Activated effector memory CD4-positive, alpha-beta T cell treated with Interleukin-2 at 50 U/mL for 16 hours (primary cell): ENCODE data around the gene CDK9.

Experiments
- DNase-seq: peaks from one replicate; pipeline ENCODE4 v3.0.0-alpha.2; 2020

The CDK9 gene

DNA sequence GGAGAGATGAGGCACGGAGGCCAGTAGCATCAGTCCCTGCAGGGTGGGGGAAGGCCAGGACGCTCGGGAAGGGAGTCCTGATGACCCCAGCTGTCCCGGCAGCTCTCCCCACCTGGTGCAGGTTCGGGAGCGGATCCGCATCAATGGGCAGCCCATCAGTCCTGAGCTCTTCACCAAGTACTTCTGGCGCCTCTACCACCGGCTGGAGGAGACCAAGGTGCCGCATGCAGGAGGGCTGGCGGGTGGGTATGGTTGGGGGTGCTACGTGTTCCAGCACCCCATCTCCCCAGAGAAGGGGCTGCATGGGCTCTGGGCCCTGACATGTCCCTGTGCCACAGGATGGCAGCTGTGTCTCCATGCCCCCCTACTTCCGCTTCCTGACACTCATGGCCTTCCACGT lies 21.0 kb downstream of the CDK9 start:
- no peak for DNase-seq

DNA sequence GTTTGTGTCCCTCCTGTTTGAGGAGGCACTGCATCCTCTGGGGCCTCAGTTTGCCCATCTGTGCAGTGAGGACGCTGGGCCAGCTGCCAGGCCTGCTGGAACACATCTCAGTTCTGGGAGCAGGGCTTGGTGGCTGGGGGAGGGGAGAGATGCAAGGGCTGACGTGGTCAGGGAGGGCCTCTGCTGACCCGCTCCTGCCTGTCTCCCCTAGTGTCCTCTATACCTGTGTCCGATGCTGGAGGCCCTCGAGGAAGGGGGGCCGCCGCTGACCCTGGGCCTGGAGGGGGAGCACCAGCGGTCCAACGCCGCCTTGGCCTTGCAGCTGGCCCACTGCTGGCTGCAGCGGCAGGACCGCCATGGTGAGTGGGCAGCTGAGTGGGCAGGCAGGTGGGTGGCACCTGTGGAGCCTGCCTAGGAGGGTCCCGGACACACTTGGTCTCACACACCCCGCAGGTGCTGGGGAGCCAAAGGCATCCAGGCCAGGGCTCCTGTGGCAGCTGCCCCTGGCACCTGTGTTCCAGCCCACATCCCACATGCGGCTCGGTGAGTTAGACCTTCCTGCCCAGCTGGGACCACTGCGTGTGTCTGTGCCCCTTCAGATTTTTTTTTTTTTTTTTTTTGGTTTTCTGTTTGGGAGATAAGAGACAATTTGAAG lies 22.6 kb downstream of the CDK9 start:
- DNase-seq: no peak

DNA sequence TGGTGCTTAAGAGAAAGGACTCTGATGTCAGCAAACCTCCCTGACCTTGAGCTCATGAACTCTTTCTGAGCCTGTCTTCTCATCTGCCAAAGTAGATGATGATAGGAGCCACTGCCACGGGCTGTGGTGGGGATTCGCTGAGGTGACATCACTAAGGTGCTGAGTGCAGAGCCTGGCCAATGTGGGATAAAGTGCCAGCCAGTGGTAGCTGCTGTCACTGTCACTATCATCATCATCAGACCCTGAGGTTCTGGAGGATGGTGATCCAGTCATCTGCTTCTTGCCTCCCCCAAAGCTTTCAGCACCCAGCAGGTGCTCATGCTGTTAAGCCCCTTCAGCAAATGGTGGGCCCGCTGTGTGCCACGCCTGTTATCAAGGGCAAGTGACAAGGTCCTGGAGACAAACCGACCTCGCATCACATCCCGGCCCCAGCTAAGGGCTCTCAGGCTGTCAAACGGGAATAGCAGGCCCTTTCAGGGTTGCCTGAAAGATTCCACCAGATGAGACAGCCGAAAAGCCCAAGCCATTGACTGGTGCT lies 23.2 kb downstream of the CDK9 start:
- no peak for DNase-seq

DNA sequence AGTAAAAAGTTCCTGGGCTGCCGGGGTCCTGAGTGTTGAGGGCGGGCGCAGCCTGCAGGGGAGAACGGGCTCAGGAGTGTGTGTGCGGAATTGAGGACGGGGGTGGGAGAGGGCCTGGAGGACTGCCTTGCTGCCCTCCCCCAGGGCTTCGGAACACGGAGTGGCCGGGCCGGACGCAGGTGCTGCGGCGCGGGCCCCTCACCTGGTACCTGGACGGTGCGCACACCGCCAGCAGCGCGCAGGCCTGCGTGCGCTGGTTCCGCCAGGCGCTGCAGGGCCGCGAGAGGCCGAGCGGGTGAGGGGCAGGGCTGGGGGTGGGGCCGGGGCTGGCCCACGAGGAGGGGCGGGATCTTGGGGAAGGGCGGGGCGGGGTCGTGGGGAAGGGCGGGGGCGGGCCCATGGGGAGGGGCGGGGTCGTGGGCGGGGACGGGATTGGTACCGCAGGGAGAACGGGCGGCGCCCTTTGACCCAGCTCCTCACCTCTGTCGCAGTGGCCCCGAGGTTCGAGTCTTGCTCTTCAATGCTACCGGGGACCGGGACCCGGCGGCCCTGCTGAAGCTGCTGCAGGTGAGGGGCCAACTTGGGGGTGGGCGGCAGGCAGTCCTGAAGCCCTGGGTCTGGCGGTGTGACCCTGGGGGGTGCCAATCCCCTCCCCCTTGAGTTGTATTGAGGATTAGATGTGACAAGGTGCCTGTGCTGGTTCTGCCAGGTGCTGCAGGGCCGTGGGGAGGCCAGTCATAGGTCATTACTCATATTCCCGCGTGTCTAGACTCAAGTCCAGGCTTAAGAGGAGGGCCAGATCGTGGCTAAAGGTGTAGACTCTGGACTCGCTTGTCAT lies 23.9 kb downstream of the CDK9 start:
- DNase-seq: no peak

DNA sequence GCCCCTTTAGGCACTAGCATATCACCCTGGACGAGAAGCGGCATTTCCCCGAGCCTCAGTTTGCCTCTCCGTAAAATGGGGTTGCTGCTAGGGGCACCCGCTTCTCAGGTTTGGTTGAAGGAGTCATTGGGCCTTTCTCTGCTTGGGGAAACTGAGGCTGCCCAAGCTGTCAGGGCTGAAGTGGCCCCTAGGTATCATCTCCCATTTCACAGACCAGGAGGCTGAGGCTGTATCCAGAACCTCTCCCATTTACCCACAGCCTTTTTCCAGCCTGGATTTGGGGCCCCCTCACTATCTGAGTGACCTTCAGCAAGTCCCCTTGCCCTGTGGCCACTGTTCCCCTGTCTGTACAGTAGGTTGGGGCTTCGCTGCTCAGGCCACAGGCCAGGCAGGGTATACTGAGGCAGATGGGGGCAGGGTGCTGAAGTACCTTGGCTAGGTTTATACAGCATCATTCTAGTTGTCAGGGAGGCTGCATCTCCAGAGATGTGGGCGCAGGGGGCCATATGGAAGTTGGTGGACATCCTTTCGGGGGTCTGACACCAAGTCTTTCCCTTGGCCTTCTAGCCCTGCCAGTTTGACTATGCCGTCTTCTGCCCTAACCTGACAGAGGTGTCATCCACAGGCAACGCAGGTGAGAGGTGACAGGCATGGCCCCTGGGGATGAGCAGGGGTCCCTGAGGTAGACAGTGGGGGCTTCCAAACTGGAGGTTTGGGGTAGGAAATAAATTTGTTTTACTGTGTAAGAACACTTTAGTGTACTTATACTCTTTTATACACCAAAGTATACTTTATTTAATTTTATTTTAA lies 24.7 kb downstream of the CDK9 start:
- DNase-seq: no peak

DNA sequence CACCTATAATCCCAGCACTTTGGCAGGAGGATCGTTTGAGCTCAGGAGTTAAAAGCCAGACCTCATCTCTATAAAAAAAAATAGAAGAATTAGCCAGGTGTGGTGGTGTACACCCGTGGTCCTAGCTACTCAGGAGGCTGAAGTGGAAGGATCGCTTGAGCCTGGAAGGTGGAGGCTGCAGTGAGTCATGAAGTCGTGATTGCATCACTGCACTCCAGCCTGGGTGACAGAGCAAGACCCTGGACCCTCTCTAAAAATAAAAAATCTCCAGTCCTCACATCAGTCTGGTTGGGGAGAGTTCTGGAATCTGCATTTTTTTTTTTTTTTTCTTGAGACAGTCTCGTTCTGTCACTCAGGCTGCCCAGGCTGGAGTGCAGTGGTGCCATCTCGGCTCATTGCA lies 26.2 kb downstream of the CDK9 start:
- DNase-seq: no peak

DNA sequence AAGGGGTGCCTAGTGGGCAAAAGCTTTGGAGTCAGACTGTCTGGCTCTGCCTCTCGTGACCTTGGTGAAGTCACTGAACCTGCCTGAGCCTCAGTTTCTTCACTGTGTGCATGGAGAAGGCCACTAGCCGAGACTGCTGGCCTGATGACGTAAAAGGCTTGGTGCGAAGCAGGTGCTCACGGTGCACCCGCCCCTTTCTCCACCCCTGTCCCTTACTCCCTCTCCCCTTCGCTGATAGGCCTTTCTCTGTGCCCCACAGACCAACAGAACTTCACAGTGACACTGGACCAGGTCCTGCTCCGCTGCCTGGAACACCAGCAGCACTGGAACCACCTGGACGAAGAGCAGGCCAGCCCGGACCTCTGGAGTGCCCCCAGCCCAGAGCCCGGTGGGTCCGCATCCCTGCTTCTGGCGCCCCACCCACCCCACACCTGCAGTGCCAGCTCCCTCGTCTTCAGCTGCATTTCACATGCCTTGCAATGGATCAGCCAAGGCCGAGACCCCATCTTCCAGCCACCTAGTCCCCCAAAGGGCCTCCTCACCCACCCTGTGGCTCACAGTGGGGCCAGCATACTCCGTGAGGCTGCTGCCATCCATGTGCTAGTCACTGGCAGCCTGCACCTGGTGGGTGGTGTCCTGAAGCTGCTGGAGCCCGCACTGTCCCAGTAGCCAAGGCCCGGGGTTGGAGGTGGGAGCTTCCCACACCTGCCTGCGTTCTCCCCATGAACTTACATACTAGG lies 27.3 kb downstream of the CDK9 start:
- no peak for DNase-seq

DNA sequence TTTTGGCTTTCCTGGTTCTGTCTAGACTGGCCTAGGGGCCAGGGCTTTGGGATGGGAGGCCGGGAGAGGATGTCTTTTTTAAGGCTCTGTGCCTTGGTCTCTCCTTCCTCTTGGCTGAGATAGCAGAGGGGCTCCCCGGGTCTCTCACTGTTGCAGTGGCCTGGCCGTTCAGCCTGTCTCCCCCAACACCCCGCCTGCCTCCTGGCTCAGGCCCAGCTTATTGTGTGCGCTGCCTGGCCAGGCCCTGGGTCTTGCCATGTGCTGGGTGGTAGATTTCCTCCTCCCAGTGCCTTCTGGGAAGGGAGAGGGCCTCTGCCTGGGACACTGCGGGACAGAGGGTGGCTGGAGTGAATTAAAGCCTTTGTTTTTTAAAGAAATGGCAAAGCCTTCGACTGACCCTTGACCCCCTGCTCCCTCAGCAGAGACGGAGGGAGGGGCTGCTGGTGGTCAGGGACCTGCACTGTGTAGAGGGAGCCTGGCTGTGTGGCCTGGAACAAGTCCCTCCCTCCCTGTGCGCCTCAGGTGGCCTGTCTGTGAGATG lies 27.9 kb downstream of the CDK9 start:
- no peak for DNase-seq

DNA sequence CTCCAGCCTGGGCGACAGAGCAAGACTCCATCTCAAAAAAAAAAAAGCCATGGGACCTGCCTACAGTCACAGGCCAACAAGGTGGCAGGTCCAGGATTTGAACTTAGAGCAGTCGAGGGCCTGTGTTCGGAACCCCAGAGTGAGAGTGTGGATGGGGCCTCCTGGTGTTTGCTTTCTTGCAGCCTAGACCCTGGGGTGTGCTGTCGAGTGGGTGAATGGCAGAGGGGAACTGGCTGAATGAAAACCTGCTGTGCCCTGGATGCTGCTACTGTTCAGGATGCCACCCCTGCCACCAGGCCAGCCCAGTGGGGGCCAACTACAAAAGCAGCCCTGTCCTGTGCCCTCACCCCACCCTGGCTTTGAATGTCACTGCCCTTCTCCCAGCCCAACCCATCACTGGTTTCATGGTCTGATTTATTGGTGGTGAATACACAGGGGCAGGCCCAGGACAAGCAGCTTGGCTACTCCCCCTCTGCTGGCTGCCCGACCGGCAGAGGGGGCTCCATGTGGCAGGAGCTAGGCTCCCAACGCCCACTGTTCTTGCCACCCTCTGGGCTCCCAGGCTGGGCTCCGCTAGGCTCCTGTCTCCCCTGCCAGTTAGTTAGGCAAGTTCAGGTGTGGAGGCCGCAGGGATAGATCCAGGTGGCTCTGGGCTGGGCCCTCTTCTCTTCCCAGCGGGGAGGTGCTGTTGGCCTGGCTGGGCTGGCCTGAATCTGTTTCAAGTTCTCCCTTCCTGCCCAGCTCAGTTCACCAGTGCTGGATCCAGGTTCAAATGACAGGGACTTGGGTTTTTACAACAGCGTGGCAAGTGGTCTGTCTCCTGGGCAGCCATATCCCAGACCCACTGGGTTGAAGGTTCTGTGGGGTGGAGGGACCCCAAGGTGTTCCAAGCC lies 29.0 kb downstream of the CDK9 start:
- DNase-seq: no peak

DNA sequence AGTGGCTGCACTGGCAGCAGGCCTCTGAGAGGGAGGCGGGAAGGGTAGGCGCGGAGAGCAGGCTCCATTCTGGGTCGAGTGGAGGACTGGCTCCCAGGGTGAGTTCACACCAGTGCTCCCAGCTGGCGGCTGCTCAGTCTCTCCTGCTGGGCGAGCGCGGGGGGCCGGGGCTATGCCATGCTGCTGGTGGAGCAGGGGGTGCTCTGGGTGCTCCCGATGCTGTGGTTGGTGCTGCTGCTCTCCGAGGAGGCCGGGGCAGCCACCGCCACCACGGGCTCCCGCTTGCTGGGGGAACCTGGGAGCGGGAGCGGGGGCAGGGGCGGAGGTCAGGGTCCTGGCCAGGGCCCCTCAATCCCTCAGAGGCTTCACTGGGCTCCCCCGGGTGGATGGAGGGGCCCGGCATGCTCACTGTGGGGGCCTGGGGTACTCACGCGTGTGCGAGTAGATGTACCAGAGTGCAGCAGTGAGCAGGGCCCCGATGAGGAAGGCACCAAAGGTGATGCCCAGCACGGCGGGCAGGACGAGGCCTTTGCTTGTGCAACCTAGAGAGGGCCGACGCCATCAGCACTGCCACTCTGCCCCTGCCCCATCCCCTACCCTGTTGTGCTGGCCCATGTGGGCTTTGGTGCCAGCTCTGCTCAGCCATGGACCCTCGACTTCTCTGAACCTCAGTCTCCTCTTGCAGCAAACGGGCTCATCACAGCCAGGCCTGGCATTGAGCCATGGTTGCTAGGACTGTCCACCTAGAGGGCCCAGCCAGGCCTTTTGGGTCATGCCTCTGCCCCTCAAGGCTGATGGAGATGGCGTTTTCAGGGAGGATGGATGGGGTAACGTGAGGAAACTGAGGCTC lies 29.9 kb downstream of the CDK9 start:
- no peak for DNase-seq

DNA sequence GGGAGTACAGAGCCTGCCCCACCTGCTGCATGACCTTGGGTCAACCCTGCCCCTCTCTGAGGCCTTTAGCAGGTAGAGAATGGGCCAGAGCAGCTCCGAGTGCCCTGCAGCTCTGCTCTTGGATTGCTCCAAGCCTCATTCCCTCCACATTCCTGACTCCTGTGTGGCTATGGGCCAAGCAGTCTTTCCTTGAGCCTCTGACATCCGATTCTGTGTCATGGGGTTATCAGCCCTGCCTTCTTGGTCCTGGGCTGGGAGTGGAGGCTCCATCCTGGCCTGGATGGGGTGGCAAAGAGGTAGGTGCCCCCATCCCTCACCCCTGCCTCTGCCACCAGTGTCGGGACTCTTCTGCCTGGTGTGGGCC lies 30.5 kb downstream of the CDK9 start:
- DNase-seq: no peak

DNA sequence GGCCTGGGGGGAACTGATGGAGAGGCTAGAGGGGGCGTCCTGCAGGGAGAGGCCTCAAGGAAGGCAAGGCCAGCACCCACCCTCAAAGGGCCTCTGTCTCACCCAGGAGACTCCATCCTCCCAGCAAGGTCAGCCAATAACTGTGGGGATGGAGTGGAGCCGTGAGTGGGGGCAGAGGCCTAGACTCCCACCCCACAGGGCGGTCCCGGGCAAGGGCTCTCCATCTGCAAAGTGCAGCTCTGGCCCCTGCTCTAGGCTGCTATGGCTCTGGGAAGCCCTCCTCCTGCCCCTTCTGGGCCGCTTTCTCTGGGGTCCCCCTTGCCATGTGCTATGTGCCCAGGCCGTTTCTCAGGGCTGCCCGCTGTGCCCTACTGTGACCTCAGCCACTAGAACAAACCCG lies 30.9 kb downstream of the CDK9 start:
- no peak for DNase-seq

DNA sequence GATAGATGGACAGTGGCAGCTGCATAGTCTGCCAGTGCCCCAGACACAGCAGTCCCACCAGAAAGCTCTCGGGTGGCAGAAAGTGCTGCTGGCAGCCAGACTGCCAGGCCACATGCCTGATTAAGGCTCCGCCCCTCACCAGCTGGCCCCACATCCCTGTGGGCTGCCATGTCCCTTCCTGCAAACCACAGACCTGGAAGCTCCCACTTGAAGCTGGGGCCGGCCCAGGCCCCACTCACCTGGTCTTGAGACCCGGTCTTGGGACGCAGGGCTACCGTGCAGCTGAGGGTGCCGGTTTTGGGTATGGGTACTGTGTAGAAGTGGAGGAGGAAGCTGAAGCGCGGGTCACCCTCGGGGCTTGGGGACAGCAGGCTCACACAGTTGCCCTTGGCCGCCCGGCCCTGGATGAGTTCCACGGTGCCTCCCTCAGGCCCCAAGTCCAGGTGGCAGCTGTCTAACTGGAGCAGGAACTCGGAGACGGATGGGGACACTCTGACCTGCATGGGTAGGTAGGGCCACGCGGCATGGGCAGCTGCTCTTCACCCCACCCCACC lies 32.1 kb downstream of the CDK9 start:
- no peak for DNase-seq

DNA sequence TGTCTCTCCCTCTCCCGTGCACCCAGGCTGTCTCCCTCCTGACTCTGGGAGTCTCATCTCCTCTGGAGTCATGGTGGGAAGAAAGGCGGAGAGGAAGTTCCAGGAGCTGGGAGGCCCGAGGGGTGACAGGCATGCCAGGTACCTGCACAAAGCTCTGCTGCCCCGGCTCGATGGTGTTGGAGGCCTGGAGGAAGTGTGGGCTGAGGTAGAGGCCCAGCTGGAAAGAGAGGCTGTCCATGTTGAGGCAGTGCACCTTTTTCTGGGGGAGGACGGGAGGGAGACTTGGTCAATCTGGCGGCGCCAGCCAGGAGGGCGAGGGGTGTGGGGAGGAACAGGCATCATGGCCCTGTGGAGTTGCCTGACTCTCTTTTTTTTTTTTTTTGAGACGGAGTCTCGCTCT lies 32.7 kb downstream of the CDK9 start:
- DNase-seq: no peak

DNA sequence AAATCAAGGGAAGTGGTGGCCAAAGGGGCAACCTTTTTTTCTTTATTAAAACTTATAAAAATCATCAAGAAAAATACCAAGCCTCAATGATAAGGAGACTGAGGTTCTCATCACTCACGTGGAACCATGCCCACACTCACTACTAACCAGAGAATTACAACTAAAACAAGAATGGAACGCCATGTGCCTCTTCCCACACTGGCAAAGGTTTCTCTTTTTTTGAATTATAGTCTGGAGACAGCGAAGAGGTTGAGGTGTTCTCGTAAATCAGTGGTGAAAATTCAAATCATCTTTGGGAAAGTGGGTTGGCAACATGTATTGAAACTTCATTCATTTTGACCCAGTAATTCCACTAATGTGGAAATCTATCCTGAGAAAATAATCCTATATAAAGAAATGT lies 36.3 kb downstream of the CDK9 start:
- DNase-seq: no peak

DNA sequence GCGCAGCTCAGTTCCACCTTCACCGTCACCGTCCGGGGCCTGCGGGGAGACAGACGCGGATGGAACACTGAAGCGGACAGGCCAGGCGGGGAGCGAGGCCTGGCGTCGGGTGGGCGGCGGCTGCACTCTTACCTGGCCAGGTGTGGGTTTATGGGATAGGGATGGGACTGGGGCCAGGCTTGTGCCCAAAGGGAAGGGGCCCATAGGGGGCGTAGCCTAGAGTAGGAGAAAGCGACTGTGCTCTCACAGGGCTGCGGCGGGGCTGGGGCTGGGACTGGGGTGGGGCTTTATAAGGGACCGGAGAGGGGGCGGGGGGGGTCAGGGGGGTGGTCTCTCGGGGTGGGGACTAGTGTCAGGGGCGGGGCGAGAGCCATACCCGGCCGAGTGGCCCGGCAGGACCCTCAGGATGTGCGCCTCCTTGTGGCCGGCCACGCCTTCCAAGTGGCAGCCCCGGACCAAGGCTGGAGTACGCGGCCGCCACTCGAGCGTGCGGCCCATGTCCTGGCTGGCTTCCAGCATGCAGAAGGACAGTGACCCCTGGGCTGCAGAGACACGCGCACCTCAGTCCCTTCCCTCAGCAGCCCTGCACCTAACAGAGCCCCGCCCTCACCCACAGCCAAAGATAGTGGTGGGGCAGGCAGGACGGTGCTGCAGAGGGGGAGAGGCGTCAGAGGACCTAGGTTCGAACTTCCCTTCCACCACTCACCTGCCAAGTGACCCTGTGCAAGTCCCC lies 39.7 kb downstream of the CDK9 start:
- DNase-seq: no peak

DNA sequence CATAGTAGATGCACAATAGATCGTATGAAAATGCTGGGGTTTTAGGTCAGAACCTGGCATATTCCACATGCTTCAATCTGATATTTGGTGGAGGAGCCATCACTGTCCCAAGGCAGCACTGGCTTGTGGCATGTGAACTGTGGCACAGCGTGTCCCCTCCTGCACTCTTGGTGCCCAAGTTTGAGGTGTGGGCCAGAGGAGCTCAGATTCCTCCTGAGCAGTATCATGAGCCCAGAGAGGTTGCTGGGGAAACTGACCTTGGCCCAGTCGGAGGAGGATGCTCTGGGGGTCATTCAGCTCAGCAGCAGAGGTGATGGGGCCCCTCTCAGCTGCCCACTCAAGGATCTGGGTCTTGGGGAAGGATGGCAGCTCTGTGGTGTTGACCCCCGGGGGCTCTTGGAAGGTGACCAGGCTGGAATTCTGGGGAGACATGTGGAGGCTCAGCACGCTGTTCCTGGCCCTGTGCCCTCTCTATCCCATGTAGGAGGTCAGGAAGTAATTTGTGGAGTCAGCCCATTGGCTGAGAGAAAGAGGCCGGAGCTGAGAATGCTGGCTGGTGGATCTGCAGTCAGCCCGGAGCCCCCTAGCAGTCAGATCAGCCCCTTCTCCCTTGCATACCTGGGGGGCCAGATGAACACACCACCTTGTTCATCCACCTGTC lies 40.5 kb downstream of the CDK9 start:
- no peak for DNase-seq

DNA sequence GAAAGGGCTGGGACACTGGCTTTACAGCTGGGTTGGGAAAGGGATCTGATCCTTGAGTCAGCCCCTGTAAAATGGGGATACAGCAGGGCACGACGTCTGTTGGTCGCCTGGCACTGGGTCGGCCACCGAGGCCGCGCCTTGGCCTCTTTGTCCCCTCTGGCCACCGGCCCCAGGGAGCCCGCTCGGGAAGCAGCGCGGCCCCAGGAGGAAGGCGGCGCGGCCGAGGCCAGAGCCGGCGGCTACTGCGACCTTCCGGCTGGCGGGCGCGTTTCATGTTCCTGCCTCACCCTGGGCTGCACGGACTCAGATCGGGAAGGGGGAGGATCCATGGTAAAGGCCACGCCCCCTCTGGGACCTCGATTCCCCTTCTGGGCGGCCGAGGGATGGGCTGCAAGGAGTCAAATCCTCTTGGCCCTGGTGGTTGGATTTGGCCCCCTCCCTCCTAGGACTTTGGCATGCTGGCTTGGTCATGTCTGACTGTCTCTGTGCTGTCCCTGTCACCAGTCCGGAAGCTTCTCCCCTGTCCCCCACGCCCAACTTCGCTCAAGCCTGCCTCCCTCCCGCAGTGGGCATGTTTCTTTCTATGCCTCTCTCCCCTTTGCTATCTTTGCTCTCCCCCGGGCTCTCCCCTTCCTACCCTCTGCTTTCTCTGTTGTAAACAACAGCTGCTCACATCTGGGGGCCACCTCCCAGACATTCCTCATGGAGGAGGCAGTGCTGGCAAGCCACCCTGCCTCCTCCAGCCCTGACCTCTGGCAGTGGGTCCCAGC lies 42.6 kb downstream of the CDK9 start:
- no peak for DNase-seq
